Activated CD4-positive, alpha-beta T cell treated with anti-CD3 and anti-CD28 coated beads, Interleukin-2, amount 50 U/mL, for 16 hours (primary cell): ENCODE data around the gene MSANTD2.
"Not testable (repeated sequence)": the region's sequence is repeated elsewhere in the genome, so short reads cannot be mapped to it uniquely, and the experiment has no call there.

ENCODE experiments used
- DNase-seq: peaks from one replicate; pipeline ENCODE4 v3.0.0-alpha.2; 2020

MSANTD2 gene

GRCh38 chr11:124814739-124815138, 14.5 kb upstream of the MSANTD2 start:
- DNase-seq, result no peak

GRCh38 chr11:124812876-124813275, 12.7 kb upstream of the MSANTD2 start:
- DNase-seq, result no peak

- DNase-seq, result no peak
These were observed 11.4 kb upstream of the MSANTD2 start for GRCh38 chr11:124811399-124812125.

GRCh38 chr11:124807660-124808270, 7.6 kb upstream of the MSANTD2 start:
- no peak for DNase-seq

- no peak for DNase-seq
These were observed 7.0 kb upstream of the MSANTD2 start for GRCh38 chr11:124807201-124807600.

GRCh38 chr11:124804884-124805283, 4.7 kb upstream of the MSANTD2 start:
- DNase-seq, result no peak

GRCh38 chr11:124801636-124802312, 1.6 kb upstream of the MSANTD2 start:
- DNase-seq, result no peak

GRCh38 chr11:124801014-124801413, 808 bp upstream of the MSANTD2 start:
- peak; percentile 24 for DNase-seq

GRCh38 chr11:124799348-124800225, 619 bp downstream of the MSANTD2 start:
- peak; percentile 35 for DNase-seq

- DNase-seq, result peak; percentile 6
These were observed 1.2 kb downstream of the MSANTD2 start for GRCh38 chr11:124798991-124799347.

GRCh38 chr11:124796312-124796711, 3.9 kb downstream of the MSANTD2 start:
- no peak for DNase-seq

GRCh38 chr11:124793466-124794278, 6.5 kb downstream of the MSANTD2 start:
- DNase-seq, result peak; percentile 44

GRCh38 chr11:124791626-124792341, 8.4 kb downstream of the MSANTD2 start:
- DNase-seq, result peak; percentile 18

- DNase-seq, result no peak
These were observed 11.7 kb downstream of the MSANTD2 start for GRCh38 chr11:124788521-124788920.

GRCh38 chr11:124784051-124784450, 16.2 kb downstream of the MSANTD2 start:
- DNase-seq, result no peak

- no peak for DNase-seq
These were observed 17.2 kb downstream of the MSANTD2 start for GRCh38 chr11:124783002-124783401.

- DNase-seq, result no peak
These were observed 20.6 kb downstream of the MSANTD2 start for GRCh38 chr11:124779568-124779967.

- DNase-seq, result no peak
These were observed 21.9 kb downstream of the MSANTD2 start for GRCh38 chr11:124778281-124778680.

GRCh38 chr11:124776865-124777645, 23.2 kb downstream of the MSANTD2 start:
- no peak for DNase-seq

GRCh38 chr11:124770959-124771358, 29.2 kb downstream of the MSANTD2 start:
- not testable (repeated sequence) for DNase-seq
